ENCODE results near the gene GADD45GIP1.

- TF ChIP-seq EZH2 (IDR thresholded peaks at IDR 0.05; ENCODE audit: borderline replicate concordance, low read length) (no peak), CTCF (conservative IDR thresholded peaks at IDR 0.05 in 1 of 2, IDR thresholded peaks at IDR 0.05 in 1 of 2; ENCODE audit: extremely low read depth in 1 of 2, insufficient read depth in 1 of 2, low read depth in 1 of 2, low read length in 2 of 2) (no peak)
These were observed 10.8 kb downstream of the GADD45GIP1 start for GRCh38 chr19:12946092-12946721.

Measured in mammary epithelial cell (primary cell).